HG03469 (cell line): Measurements from ENCODE around the gene VAMP2.

Experiments used
- ATAC-seq: cut with Tn5 transposase; IDR thresholded peaks from one replicate; pipeline ENCODE4 v1.9.1; 2021; ENCODE audit warnings: mild to moderate bottlenecking, moderate library complexity, moderate number of reproducible peaks; ENCODE audit not compliant: unreplicated experiment

Gene VAMP2

GRCh38 chr17:8155996-8156245, 6.8 kb downstream of the VAMP2 start:
- ATAC-seq: no peak

- ATAC-seq: no peak
These were observed 7.3 kb downstream of the VAMP2 start for GRCh38 chr17:8155231-8155995.

- no peak for ATAC-seq
These were observed 8.1 kb downstream of the VAMP2 start for GRCh38 chr17:8154608-8155155.

GRCh38 chr17:8153957-8154607, 8.7 kb downstream of the VAMP2 start:
- no peak for ATAC-seq

GRCh38 chr17:8153525-8153956, 9.2 kb downstream of the VAMP2 start:
- ATAC-seq: no peak

GRCh38 chr17:8153031-8153451, 9.7 kb downstream of the VAMP2 start:
- ATAC-seq: no peak

- ATAC-seq: no peak
These were observed 10.5 kb downstream of the VAMP2 start, which contains the start of gene PER1 for GRCh38 chr17:8152112-8152775. Gene PER1 (minus strand): TSS chr17:8152404. CDS start chr17:8150706, 1,698 bp downstream.

- ATAC-seq: no peak
These were observed 11.1 kb downstream of the VAMP2 start for GRCh38 chr17:8151641-8152111.

- ATAC-seq: peak; percentile 32
These were observed 11.6 kb downstream of the VAMP2 start for GRCh38 chr17:8151120-8151640.

GRCh38 chr17:8150194-8151119, 12.3 kb downstream of the VAMP2 start:
- ATAC-seq: no peak

- ATAC-seq: no peak
These were observed 13.1 kb downstream of the VAMP2 start for GRCh38 chr17:8149419-8150193.

- ATAC-seq: no peak
These were observed 14.2 kb downstream of the VAMP2 start for GRCh38 chr17:8148560-8148959.

- no peak for ATAC-seq
These were observed 14.8 kb downstream of the VAMP2 start for GRCh38 chr17:8147805-8148404.

GRCh38 chr17:8147141-8147804, 15.5 kb downstream of the VAMP2 start:
- no peak for ATAC-seq

GRCh38 chr17:8146381-8147140, 16.2 kb downstream of the VAMP2 start:
- no peak for ATAC-seq

GRCh38 chr17:8145811-8146210, 16.9 kb downstream of the VAMP2 start:
- no peak for ATAC-seq

- ATAC-seq: no peak
These were observed 18.1 kb downstream of the VAMP2 start for GRCh38 chr17:8144401-8145231.
